HG03097 (cell line): Measurements from ENCODE around the gene SPECC1.
"Not testable (repeated sequence)": the region's sequence is repeated elsewhere in the genome, so short reads cannot be mapped to it uniquely, and the experiment has no call there.

Source experiments
- ATAC-seq: cut with Tn5 transposase; IDR thresholded peaks from one replicate; pipeline ENCODE4 v1.9.1; 2021; ENCODE audit not compliant: unreplicated experiment, low FRiP score

The SPECC1 gene

GRCh38 chr17:20259668-20260067 is 250.5 kb downstream of the SPECC1 start:
- ATAC-seq = no peak

GRCh38 chr17:20260268-20260667 is 251.1 kb downstream of the SPECC1 start:
- no peak for ATAC-seq

- ATAC-seq = no peak
Measured at GRCh38 chr17:20262226-20263114, 253.3 kb downstream of the SPECC1 start.

- not testable (repeated sequence) for ATAC-seq
Measured at GRCh38 chr17:20263115-20263433, 253.9 kb downstream of the SPECC1 start.

- no peak for ATAC-seq
Measured at GRCh38 chr17:20263595-20263994, 254.4 kb downstream of the SPECC1 start.

GRCh38 chr17:20264996-20265395 is 255.8 kb downstream of the SPECC1 start:
- ATAC-seq = no peak

DNA sequence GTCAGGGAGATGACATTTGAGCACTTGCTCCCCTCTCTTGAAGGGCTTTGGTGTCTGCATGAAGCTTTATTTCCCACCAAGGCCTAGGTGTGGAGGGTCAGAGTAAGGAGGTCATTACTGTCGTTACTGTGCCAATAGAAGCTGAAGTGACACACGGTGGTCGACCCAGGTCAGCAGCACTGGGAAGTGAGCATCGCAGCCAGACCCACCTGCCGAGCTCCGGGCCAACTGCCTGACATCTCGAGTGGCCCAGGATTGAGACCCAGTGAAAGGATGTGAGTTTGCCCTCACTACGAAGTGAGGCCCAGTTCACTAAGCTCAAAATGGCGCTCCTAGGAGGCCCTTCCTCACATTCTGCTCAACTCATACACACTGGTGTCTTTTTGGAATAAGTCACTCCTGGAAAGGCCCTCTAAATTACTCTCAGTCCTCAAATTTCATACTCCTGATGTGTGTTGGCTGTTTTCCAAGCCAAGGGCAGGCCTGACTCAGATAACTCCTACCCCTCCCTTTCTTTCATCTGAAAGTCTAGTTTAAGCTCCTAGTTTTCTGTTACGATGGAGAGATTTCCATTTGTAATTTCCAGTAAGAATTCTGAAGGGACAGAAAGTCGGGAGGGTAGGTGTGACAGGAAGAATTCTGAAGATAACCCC is 257.8 kb downstream of the SPECC1 start:
- ATAC-seq = no peak

DNA sequence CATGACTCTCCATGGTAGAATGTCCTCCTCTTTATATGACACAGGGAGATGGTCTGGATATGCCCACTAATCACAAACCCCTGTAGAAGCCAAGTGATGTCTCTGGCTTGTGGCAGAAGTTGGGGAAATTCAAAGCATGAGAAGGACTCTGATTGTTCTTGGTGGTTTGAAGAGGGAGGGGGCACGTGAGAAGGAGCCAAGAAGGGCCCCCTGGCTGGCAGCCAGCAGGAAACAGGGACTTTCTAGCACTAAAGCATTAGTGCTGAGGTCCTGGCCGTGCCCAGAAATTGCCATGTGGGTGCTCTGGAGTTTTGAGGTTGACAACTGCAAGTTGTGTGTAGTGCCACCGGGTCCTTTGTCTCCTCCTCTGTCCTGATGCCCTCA is 258.3 kb downstream of the SPECC1 start:
- no peak for ATAC-seq

DNA sequence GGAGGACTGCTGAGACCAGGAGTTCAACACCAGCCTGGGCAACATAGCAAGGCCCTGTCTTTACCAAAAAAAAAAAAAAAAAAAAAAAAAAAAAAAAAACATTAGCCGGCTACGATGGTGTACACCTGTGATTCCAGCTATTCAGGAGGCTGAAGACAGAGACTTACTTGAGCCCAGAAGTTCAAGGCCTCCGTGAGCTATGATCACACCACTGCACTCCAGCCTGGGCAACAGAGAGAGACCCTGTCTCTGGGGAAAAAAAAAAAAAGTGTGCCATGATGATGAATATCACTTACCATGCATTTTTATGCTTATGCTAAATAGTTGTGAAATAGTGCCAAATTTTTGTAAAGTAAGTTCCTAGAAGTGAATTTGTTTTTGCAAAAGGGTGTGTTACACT is 261.2 kb downstream of the SPECC1 start:
- ATAC-seq = no peak

DNA sequence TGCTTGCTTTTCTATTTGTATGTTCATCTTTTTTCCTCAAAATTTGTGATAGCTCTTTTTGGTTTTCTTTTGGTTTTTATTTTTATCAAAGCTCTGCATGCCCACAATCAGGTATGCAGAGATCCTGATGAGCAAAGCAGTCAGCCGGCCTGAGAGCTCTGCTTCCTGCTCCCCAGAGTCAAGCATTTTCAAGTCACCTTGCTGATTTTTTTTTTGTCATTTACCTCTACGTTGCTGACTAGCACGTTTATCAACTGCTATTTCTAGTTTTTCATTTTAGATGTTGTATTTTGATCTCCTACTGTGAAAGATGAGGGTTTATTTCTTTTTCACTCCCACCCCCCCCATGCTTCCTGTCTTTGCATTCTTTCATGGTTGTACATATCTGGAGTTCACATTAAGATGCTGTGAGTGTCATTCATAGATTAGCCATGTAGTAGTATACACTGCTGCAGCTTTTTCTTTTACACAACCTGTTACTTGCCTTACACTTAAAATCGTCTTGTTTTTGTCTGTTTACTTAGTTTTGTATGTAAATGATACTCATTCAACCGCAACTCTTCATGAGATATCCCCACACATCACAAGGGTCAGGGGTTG is 262.0 kb downstream of the SPECC1 start:
- no peak for ATAC-seq

GRCh38 chr17:20273741-20274500 is 264.8 kb downstream of the SPECC1 start:
- no peak for ATAC-seq

- no peak for ATAC-seq
Measured at GRCh38 chr17:20275653-20276052, 266.5 kb downstream of the SPECC1 start.

GRCh38 chr17:20276421-20276820 is 267.3 kb downstream of the SPECC1 start:
- no peak for ATAC-seq

- no peak for ATAC-seq
Measured at GRCh38 chr17:20278805-20279204, 269.6 kb downstream of the SPECC1 start.

- no peak for ATAC-seq
Measured at GRCh38 chr17:20279631-20280030, 270.5 kb downstream of the SPECC1 start.

- ATAC-seq = no peak
Measured at GRCh38 chr17:20280051-20280450, 270.9 kb downstream of the SPECC1 start.

DNA sequence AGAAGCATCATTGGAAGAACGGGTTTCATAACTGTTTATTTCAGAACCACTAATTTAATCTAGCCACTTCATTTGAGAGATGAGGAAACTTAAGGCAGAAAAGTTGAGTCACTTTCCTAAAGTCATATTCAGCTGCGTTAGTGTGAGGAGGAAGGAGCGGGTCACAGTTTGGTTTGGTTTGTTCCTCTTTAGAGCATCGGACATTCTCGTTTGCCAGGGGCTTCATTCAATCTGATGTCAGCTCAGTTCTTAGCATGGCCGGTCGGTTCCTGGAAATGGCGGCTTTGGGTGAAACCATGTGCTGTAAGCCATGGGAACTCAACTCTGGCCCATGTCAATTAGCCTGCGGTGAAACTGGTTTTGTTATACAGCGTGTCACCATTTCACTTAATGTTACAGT is 271.7 kb downstream of the SPECC1 start:
- no peak for ATAC-seq

- no peak for ATAC-seq
Measured at GRCh38 chr17:20281860-20282259, 272.7 kb downstream of the SPECC1 start.

- no peak for ATAC-seq
Measured at GRCh38 chr17:20282526-20283308, 273.6 kb downstream of the SPECC1 start.

DNA sequence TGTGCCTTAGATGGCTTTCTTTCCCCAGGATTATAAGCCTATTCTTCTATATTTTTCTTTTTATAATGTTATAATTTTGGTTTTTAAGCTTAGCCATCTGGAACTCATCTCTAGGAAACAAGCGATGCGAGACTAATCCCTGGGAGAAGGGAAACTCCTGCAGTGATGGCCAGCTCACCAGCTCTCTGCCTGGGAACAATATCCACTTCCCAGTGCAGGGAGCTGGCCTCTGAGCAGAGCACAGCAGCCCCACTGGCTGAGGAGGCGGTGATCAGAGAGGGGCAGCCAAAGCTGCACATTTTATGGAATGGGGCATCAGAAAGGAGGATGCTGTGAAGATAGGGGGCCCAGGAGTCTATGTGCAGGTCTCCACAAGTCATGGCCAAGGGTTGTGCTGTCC is 274.9 kb downstream of the SPECC1 start:
- no peak for ATAC-seq
